ENCODE data around the gene MAGI2. TPM values are rescaled to one million over a fixed set of nuclear protein-coding genes. Genes with fewer than 3 reads are reported as not detected.

The MAGI2 gene
- total and polyA plus RNA-seq, 2 of the 13 experiments (the other 11 are each of a cell fraction or from before 2014, with no cell fraction given): 1.5 to 3.8 TPM

DNA sequence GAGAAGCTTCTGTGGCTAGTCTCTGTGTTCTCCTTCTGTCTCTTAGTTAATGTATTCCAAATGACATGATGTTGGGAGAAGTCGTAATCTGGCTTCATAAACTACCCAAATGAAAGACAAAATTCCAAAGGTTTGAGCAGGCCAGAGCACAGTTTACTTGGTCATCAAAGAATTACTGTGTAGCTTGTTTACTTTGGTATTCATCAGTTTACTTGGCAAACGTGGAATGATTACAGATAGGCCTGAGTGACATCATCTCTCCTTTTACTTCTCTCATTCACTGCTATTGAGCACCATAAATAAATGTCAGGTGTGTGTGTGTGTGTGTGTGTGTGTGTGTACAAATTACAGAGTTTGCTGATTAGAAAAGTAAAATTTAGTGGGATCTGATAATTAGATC, 1327.6 kb downstream of the MAGI2 start (continued):
- TF ChIP-seq, protein P1, sequence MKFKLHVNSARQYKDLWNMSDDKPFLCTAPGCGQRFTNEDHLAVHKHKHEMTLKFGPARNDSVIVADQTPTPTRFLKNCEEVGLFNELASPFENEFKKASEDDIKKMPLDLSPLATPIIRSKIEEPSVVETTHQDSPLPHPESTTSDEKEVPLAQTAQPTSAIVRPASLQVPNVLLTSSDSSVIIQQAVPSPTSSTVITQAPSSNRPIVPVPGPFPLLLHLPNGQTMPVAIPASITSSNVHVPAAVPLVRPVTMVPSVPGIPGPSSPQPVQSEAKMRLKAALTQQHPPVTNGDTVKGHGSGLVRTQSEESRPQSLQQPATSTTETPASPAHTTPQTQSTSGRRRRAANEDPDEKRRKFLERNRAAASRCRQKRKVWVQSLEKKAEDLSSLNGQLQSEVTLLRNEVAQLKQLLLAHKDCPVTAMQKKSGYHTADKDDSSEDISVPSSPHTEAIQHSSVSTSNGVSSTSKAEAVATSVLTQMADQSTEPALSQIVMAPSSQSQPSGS (CRISPR knock-in tag; IDR thresholded peaks at IDR 0.05): peak; percentile 29; the same call in 1 of the 2 replicates
- TF ChIP-seq, protein P2, sequence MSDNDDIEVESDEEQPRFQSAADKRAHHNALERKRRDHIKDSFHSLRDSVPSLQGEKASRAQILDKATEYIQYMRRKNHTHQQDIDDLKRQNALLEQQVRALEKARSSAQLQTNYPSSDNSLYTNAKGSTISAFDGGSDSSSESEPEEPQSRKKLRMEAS (IDR thresholded peaks at IDR 0.05): no peak
- TF ChIP-seq MTA1 (CRISPR knock-in tag; IDR thresholded peaks at IDR 0.05; ENCODE audit: borderline replicate concordance) (no peak), FOXK2 (IDR thresholded peaks at IDR 0.05) (0 out of 2 replicates have a peak, but pooled peaks have one; percentile 18), HOXA7 (CRISPR knock-in tag; IDR thresholded peaks at IDR 0.05) (no peak), SCMH1 (CRISPR knock-in tag; IDR thresholded peaks at IDR 0.05; ENCODE audit: borderline replicate concordance) (no peak), FOXA1 (IDR thresholded peaks at IDR 0.05) (peak; percentile 70), FOXA1 (CRISPR knock-in tag; IDR thresholded peaks at IDR 0.05) (peak; percentile 79), ZNF558 (CRISPR knock-in tag; IDR thresholded peaks at IDR 0.05; ENCODE audit: borderline replicate concordance) (no peak), ZNF296 (CRISPR knock-in tag; conservative IDR thresholded peaks at IDR 0.05) (no peak), ATF7 (IDR thresholded peaks at IDR 0.05) (peak; percentile 75), ATF7 (CRISPR knock-in tag; IDR thresholded peaks at IDR 0.05) (no peak), KDM2A (CRISPR knock-in tag; IDR thresholded peaks at IDR 0.05; ENCODE audit: borderline replicate concordance, low read depth) (no peak), ZNF891 (CRISPR knock-in tag; IDR thresholded peaks at IDR 0.05) (no peak), ZBTB8A (CRISPR knock-in tag; IDR thresholded peaks at IDR 0.05; ENCODE audit: borderline replicate concordance, low read depth) (no peak), SMAD3 (CRISPR knock-in tag; IDR thresholded peaks at IDR 0.05) (peak; percentile 30; the same call in 1 of the 2 replicates), MEIS2 (CRISPR knock-in tag; IDR thresholded peaks at IDR 0.05) (no peak), JUND (CRISPR knock-in tag; IDR thresholded peaks at IDR 0.05) (0 out of 2 replicates have a peak, but pooled peaks have one; percentile 26), ZNF605 (CRISPR knock-in tag; IDR thresholded peaks at IDR 0.05) (no peak), ATF1 (CRISPR knock-in tag; IDR thresholded peaks at IDR 0.05) (no peak), EP300 (IDR thresholded peaks at IDR 0.05; ENCODE audit: low read depth in 2 of 2, low read length in 2 of 2) (peak in 1 of 2 experiments; percentile 63; a peak in 2 of 4 replicates), EP300 (CRISPR knock-in tag; IDR thresholded peaks at IDR 0.05; ENCODE audit: borderline replicate concordance) (no peak), ZNF878 (CRISPR knock-in tag; IDR thresholded peaks at IDR 0.05) (no peak)
- TF ChIP-seq, protein P3, sequence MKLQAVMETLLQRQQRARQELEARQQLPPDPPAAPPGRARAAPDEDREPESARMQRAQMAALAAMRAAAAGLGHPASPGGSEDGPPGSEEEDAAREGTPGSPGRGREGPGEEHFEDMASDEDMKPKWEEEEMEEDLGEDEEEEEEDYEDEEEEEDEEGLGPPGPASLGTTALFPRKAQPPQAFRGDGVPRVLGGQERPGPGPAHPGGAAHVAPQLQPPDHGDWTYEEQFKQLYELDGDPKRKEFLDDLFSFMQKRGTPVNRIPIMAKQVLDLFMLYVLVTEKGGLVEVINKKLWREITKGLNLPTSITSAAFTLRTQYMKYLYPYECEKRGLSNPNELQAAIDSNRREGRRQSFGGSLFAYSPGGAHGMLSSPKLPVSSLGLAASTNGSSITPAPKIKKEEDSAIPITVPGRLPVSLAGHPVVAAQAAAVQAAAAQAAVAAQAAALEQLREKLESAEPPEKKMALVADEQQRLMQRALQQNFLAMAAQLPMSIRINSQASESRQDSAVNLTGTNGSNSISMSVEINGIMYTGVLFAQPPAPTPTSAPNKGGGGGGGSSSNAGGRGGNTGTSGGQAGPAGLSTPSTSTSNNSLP (IDR thresholded peaks at IDR 0.05; ENCODE audit: low read depth, low read length): peak; percentile 91
- TF ChIP-seq, protein P4, sequence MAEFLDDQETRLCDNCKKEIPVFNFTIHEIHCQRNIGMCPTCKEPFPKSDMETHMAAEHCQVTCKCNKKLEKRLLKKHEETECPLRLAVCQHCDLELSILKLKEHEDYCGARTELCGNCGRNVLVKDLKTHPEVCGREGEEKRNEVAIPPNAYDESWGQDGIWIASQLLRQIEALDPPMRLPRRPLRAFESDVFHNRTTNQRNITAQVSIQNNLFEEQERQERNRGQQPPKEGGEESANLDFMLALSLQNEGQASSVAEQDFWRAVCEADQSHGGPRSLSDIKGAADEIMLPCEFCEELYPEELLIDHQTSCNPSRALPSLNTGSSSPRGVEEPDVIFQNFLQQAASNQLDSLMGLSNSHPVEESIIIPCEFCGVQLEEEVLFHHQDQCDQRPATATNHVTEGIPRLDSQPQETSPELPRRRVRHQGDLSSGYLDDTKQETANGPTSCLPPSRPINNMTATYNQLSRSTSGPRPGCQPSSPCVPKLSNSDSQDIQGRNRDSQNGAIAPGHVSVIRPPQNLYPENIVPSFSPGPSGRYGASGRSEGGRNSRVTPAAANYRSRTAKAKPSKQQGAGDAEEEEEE (CRISPR knock-in tag; IDR thresholded peaks at IDR 0.05; ENCODE audit: borderline replicate concordance): no peak
- TF ChIP-seq, protein P5, sequence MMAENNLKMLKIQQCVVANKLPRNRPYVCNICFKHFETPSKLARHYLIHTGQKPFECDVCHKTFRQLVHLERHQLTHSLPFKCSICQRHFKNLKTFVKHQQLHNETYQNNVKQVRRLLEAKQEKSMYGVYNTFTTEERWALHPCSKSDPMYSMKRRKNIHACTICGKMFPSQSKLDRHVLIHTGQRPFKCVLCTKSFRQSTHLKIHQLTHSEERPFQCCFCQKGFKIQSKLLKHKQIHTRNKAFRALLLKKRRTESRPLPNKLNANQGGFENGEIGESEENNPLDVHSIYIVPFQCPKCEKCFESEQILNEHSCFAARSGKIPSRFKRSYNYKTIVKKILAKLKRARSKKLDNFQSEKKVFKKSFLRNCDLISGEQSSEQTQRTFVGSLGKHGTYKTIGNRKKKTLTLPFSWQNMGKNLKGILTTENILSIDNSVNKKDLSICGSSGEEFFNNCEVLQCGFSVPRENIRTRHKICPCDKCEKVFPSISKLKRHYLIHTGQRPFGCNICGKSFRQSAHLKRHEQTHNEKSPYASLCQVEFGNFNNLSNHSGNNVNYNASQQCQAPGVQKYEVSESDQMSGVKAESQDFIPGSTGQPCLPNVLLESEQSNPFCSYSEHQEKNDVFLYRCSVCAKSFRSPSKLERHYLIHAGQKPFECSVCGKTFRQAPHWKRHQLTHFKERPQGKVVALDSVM (CRISPR knock-in tag; IDR thresholded peaks at IDR 0.05): no peak
